K562 (cell line): Measurements from ENCODE around the gene FAM83E. TPM values are rescaled to one million over a fixed set of nuclear protein-coding genes. Genes with fewer than 3 reads are reported as not detected.

Experiments used
- CHD1 ChIP-seq: fragments of 200-600 bp; sonication (generic); IDR thresholded peaks from one replicate; pipeline ENCODE4 v1.6.1; 2012; ENCODE audit warnings: mild to moderate bottlenecking, moderate library complexity, low read length, inconsistent platforms
- CREB3L1 ChIP-seq: fragments of 450-650 bp; IDR thresholded peaks from 2 replicates; pipeline ENCODE4 v1.6.1; 2014; ENCODE audit warnings: low read depth, mild to moderate bottlenecking, moderate library complexity, borderline replicate concordance
- E2F6 ChIP-seq, 2 experiments: IDR thresholded peaks; 2 replicates each; pipeline ENCODE4 v1.6.1; 2011; ENCODE audit warnings: borderline replicate concordance in 1 of 2, control low read depth in 1 of 2, low read depth in 1 of 2, low read length in 1 of 2, mild to moderate bottlenecking in 1 of 2, mixed read lengths in 1 of 2, moderate library complexity in 1 of 2; ENCODE audit not compliant: insufficient read depth in 1 of 2, insufficient read length in 1 of 2, poor library complexity in 1 of 2, severe bottlenecking in 1 of 2; ENCODE audit errors: extremely low read depth in 1 of 2
- MCM7 ChIP-seq, 2 experiments: fragments of 450-650 bp; IDR thresholded peaks; 2 replicates each; pipeline ENCODE4 v1.6.1; 2016 to 2018
- ZNF586 ChIP-seq: fragments of 450-650 bp; formaldehyde crosslinking; conservative IDR thresholded peaks from 2 replicates; pipeline ENCODE4 v1.4.0; 2020; ENCODE audit warnings: mild to moderate bottlenecking, moderate library complexity
- polyA plus RNA-seq, 8 experiments: library from polyadenylated mRNA; depleted of rRNA in 4 of 8; stranded (reverse) in 5 of 8; unstranded in 3 of 8; fragments of >200 nt; fragmentation: Nextera tagmentation in 2 of 8; fragmentation: Illumina TruSeq in 1 of 8; extraction: Ambion mirVana in 2 of 8; extraction: Trizol in 1 of 8; gene quantifications; 2 replicates each; pipeline versions ENCODE4 v1.2.1 to v1.2.3, GENCODE V29; 2011 to 2014; ENCODE audit warnings: inconsistent platforms in 1 of 8, missing spikeins in 1 of 8
- total RNA-seq, 7 experiments: library from RNA; depleted of rRNA in 6 of 7; stranded (reverse); fragments of >200 nt in 6 of 7; fragmentation: Illumina TruSeq in 2 of 7; extraction: Trizol in 2 of 7; gene quantifications; 2 replicates each; pipeline versions ENCODE4 v1.2.1 to v1.2.3, GENCODE V29; 2011 to 2021; ENCODE audit warnings: low replicate concordance in 1 of 7
- TF ChIP-seq, protein P1 (sequence below), 2 experiments: fragments of 450-650 bp; formaldehyde crosslinking in 1 of 2; IDR thresholded peaks; 2 replicates each; pipeline versions ENCODE4 v1.4.0 to v1.6.1; 2014 to 2020; ENCODE audit warnings: mild to moderate bottlenecking in 2 of 2, borderline replicate concordance in 1 of 2, low read depth in 1 of 2
- TF ChIP-seq, protein P2 (sequence below), 2 experiments: IDR thresholded peaks; 2 replicates each; pipeline ENCODE4 v1.6.1; 2012; ENCODE audit warnings: improper control_type of control experiment in 2 of 2, low read depth in 2 of 2, low read length in 2 of 2, borderline replicate concordance in 1 of 2
- TF ChIP-seq, protein P3 (sequence below), 2 experiments: IDR thresholded peaks in 1 of 2; conservative IDR thresholded peaks in 1 of 2; 2 replicates each; pipeline ENCODE4 v1.6.1; 2016; ENCODE audit warnings: low read depth in 2 of 2, mild to moderate bottlenecking in 1 of 2, missing compliant biosample characterization in 1 of 2, missing genetic modification characterization in 1 of 2, moderate library complexity in 1 of 2

Gene FAM83E
- total and polyA plus RNA-seq, 9 of the 15 experiments (the other 6 are each of a cell fraction or from before 2014, with no cell fraction given): 0.15 to 0.87 (median 0.29) TPM; not detected in 4

GRCh38 chr19:48637449-48637947 lies 22.6 kb upstream of the FAM83E start (continued):
- TF ChIP-seq, protein P1, sequence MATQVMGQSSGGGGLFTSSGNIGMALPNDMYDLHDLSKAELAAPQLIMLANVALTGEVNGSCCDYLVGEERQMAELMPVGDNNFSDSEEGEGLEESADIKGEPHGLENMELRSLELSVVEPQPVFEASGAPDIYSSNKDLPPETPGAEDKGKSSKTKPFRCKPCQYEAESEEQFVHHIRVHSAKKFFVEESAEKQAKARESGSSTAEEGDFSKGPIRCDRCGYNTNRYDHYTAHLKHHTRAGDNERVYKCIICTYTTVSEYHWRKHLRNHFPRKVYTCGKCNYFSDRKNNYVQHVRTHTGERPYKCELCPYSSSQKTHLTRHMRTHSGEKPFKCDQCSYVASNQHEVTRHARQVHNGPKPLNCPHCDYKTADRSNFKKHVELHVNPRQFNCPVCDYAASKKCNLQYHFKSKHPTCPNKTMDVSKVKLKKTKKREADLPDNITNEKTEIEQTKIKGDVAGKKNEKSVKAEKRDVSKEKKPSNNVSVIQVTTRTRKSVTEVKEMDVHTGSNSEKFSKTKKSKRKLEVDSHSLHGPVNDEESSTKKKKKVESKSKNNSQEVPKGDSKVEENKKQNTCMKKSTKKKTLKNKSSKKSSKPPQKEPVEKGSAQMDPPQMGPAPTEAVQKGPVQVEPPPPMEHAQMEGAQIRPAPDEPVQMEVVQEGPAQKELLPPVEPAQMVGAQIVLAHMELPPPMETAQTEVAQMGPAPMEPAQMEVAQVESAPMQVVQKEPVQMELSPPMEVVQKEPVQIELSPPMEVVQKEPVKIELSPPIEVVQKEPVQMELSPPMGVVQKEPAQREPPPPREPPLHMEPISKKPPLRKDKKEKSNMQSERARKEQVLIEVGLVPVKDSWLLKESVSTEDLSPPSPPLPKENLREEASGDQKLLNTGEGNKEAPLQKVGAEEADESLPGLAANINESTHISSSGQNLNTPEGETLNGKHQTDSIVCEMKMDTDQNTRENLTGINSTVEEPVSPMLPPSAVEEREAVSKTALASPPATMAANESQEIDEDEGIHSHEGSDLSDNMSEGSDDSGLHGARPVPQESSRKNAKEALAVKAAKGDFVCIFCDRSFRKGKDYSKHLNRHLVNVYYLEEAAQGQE (IDR thresholded peaks at IDR 0.05; ENCODE audit: borderline replicate concordance): no peak
- TF ChIP-seq, protein P1 (CRISPR knock-in tag; IDR thresholded peaks at IDR 0.05; ENCODE audit: low read depth): no peak
- TF ChIP-seq CREB3L1 (peak; percentile 62; the same call in 1 of the 2 replicates), E2F6 (IDR thresholded peaks at IDR 0.05; ENCODE audit: borderline replicate concordance in 1 of 2, extremely low read depth in 1 of 2, insufficient read depth in 1 of 2, insufficient read length in 1 of 2, low read depth in 1 of 2, low read length in 1 of 2, poor library complexity in 1 of 2, severe bottlenecking in 1 of 2) (peak; percentile 98 to 99), ZNF586 (no peak), CHD1 (no peak), MCM7 (IDR thresholded peaks at IDR 0.05) (no peak)
- TF ChIP-seq, protein P2, sequence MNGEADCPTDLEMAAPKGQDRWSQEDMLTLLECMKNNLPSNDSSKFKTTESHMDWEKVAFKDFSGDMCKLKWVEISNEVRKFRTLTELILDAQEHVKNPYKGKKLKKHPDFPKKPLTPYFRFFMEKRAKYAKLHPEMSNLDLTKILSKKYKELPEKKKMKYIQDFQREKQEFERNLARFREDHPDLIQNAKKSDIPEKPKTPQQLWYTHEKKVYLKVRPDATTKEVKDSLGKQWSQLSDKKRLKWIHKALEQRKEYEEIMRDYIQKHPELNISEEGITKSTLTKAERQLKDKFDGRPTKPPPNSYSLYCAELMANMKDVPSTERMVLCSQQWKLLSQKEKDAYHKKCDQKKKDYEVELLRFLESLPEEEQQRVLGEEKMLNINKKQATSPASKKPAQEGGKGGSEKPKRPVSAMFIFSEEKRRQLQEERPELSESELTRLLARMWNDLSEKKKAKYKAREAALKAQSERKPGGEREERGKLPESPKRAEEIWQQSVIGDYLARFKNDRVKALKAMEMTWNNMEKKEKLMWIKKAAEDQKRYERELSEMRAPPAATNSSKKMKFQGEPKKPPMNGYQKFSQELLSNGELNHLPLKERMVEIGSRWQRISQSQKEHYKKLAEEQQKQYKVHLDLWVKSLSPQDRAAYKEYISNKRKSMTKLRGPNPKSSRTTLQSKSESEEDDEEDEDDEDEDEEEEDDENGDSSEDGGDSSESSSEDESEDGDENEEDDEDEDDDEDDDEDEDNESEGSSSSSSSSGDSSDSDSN (IDR thresholded peaks at IDR 0.05; ENCODE audit: borderline replicate concordance in 1 of 2, low read depth in 2 of 2, low read length in 2 of 2): no peak
- TF ChIP-seq, protein P3, sequence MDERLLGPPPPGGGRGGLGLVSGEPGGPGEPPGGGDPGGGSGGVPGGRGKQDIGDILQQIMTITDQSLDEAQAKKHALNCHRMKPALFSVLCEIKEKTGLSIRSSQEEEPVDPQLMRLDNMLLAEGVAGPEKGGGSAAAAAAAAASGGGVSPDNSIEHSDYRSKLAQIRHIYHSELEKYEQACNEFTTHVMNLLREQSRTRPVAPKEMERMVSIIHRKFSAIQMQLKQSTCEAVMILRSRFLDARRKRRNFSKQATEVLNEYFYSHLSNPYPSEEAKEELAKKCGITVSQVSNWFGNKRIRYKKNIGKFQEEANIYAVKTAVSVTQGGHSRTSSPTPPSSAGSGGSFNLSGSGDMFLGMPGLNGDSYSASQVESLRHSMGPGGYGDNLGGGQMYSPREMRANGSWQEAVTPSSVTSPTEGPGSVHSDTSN (CRISPR knock-in tag; IDR thresholded peaks at IDR 0.05; ENCODE audit: low read depth): no peak
- TF ChIP-seq, protein P3 (tag; conservative IDR thresholded peaks at IDR 0.05; ENCODE audit: low read depth): no peak
